ENCODE data around the gene ERCC2. TPM values are rescaled to one million over a fixed set of nuclear protein-coding genes. Genes with fewer than 3 reads are reported as not detected.
"Not testable (repeated sequence)": the region's sequence is repeated elsewhere in the genome, so short reads cannot be mapped to it uniquely, and the experiment has no call there.

The ERCC2 gene
- total RNA-seq, 2 experiments from 2014 or later, result 20.0 to 28.2 TPM

DNA sequence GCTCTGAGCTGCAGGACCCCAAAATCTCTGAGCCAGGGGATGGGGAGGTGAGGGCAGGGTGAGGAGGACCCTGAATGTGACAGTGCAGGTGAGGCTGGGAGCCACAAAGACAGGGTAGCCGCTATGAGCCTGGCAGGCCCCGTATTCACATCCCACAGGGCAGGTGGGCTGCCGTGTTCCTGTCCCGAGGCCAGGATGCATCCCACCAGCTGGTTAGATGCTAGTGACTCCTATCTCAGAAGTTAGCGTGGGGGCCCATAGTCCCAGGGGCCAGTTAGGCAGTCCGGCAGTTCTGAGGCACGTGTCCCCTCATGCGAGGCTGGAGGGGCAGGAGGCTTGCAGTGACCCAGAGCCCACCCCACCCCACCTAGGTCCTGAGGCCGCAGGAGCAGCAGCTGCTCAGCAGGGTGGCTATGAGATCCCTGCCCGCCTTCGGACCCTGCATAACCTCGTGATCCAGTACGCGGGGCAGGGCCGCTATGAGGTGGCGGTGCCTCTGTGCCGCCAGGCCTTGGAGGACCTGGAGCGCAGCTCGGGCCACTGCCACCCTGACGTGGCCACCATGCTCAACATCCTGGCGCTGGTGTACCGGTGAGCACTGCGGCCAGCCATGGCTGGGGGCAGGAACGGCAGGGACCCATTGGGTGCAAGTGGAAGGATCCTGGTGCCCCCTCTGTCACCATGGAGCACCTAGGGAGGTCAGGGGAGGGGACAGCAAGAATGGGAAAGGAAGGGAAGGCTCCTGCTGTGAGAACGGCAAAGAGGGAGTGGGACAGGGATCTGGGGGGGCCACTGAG, 22.6 kb downstream of the ERCC2 start:
- Mint-ChIP-seq H3K27me3 (peaks cover 12% of the 10 kb centered on the region), H3K36me3 (peaks cover 2% of the 10 kb centered on the region), H3K9me3 (no peaks in the 10 kb centered on the region), H3K27ac (no peak overlapping the region), H3K4me1 (no peaks in the 10 kb centered on the region), H3K4me3 (no peak overlapping the region)
- ATAC-seq (ENCODE audit: low read depth) (no peak), DNase-seq (no peak)
- POLR2A ChIA-PET, result interaction anchor here (0.7 kb wide), 1 partner anchor 41 kb away, joined by 5 read pairs; no protein-coding TSS in a partner anchor

DNA sequence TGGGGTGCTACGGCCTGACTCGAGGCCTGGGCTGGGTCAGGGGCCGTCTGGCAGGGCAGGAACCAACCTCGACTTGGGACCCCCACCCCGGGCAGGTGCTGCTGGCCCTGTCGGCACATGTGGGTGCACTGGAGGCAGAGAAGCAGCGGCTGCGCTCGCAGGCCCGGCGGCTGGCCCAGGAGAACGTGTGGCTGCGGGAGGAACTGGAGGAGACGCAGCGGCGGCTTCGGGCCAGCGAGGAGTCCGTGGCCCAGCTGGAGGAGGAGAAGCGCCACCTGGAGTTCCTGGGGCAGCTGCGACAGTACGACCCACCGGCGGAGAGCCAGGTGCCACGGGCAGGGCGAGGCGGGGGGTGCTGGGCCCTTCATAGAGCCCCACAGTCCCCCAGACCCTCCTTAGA, 23.9 kb downstream of the ERCC2 start:
- no peak overlapping the region for H3K27ac Mint-ChIP-seq
- peaks cover 2% of the 10 kb centered on the region for H3K36me3 Mint-ChIP-seq
- peaks cover 12% of the 10 kb centered on the region for H3K27me3 Mint-ChIP-seq
- no peaks in the 10 kb centered on the region for H3K4me1 Mint-ChIP-seq
- POLR2A ChIA-PET, result no interaction called here
- no peak overlapping the region for H3K4me3 Mint-ChIP-seq
- no peak for ATAC-seq (ENCODE audit: low read depth)
- no peaks in the 10 kb centered on the region for H3K9me3 Mint-ChIP-seq
- no peak for DNase-seq

DNA sequence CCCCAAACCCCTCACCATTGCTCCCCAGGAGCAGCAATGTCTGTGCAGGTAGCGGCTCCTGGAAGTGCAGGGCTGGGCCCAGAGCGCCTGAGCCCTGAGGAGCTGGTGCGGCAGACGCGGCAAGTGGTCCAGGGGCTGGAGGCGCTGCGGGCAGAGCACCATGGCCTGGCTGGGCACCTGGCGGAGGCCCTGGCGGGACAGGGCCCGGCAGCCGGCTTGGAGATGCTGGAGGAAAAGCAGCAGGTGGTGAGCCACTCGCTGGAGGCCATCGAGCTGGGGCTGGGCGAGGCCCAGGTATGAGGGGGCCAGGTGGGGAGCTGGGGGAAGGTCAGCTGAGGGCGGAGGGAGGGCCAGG, 24.9 kb downstream of the ERCC2 start:
- H3K36me3 Mint-ChIP-seq, result peaks cover 2% of the 10 kb centered on the region
- H3K4me3 Mint-ChIP-seq, result no peak overlapping the region
- H3K27me3 Mint-ChIP-seq, result peaks cover 12% of the 10 kb centered on the region
- ATAC-seq (ENCODE audit: low read depth) (no peak), DNase-seq (no peak)
- H3K9me3 Mint-ChIP-seq, result no peaks in the 10 kb centered on the region
- POLR2A ChIA-PET, result no interaction called here
- no peak overlapping the region for H3K27ac Mint-ChIP-seq
- H3K4me1 Mint-ChIP-seq, result no peaks in the 10 kb centered on the region

DNA sequence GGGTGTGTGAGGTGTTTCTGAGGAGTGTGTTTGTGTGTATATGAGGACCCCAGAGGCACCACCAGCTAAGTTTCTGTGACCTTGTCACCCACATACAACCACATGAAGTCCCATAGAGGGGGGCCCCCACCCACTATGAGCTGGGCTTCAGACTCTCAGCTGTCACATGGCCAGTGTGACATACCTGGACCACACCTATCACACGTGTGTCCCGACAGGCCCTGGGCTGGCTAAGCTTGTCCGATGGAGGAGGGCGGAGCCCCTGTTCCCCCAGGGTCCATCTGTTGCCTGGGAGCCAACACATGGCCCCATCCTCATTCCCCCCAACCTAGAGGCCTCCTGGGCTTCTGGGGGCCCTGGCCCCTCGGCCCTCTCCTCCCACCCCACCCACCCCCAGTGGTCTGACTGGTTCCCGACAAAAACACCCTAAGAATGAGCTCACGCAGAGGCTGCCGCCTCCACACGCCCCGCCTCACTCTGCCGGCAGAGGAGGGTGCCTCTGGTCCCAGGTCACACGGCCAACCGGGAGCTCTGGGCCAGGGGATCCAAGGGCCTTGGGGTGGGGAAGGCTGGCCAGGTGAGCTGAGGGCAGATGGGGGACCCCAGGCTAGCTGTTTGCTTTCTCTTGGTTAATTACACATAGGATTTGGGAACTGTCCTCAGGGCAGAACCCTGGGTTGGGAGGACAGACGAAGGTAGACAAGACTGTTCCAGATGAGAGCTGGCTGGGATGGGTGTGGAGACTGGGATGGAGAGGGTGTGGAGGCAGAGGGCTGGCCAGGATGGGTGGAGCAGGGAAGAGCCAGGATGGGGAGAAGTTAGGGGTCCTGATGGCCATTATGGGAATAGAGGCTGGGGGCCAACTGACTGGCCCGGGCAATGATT, 25.5 kb downstream of the ERCC2 start:
- peaks cover 16% of the 10 kb centered on the region for H3K27me3 Mint-ChIP-seq
- H3K9me3 Mint-ChIP-seq, result no peaks in the 10 kb centered on the region
- peaks cover 3% of the 10 kb centered on the region for H3K4me1 Mint-ChIP-seq
- H3K36me3 Mint-ChIP-seq, result peaks cover 2% of the 10 kb centered on the region
- DNase-seq (no peak), ATAC-seq (ENCODE audit: low read depth) (no peak)
- H3K4me3 Mint-ChIP-seq, result no peak overlapping the region
- no peak overlapping the region for H3K27ac Mint-ChIP-seq
- POLR2A ChIA-PET, result no interaction called here

DNA sequence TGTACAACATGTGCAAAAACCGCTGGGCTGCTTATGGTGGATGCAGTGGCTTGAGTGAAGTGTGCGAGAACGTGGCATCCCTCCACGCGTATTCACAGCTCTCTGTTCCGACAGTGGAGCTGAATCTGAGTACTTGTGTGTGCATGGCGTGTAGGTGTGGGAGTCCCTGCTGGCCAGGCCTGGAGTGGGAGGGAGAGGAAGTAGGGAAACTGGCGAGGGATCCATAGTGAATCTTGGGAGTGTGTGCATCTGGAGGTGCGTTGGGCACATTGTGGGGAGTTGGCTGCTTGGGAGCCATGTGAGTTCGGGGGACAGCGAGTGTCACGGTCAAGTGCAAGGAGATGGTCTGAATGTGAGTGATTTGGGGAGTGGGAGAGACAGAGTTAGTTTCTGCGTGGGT, 27.5 kb downstream of the ERCC2 start:
- Mint-ChIP-seq H3K9me3 (no peaks in the 10 kb centered on the region), H3K27me3 (peaks cover 18% of the 10 kb centered on the region), H3K27ac (no peak overlapping the region), H3K4me1 (peaks cover 5% of the 10 kb centered on the region), H3K4me3 (no peak overlapping the region), H3K36me3 (no peaks in the 10 kb centered on the region)
- DNase-seq, result no peak
- POLR2A ChIA-PET, result no interaction called here
- ATAC-seq (ENCODE audit: low read depth), result no peak

DNA sequence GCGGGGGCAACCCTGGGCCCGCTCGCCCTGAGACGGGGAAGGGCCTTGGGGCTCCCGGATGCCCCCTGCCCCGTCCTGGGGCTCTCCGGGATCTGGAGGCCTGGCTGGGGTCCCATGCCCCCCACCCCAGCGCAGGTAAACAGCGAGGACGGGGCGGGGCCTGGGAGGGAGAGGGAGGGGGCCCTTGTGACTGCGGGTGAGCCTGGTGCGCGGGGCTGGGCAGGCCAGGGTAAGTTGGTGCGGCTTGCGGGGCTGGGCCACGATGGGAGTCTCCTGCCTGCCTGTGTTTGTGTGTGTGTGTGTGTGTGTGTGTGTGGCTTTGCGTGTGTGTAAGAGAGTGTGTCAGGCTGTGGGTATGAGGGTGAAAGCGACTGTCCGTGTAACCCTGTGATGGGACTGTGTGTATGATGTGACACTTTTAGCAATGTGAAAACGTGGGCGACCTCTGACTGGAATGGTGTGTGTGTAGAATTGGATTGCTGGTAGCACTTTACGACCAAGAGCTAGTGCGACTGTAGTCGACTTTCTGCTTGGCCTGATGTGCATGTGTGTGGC, 29.4 kb downstream of the ERCC2 start:
- Mint-ChIP-seq H3K27me3 (peaks cover 14% of the 10 kb centered on the region), H3K4me1 (peaks cover 5% of the 10 kb centered on the region), H3K27ac (no peak overlapping the region), H3K4me3 (no peak overlapping the region), H3K9me3 (no peaks in the 10 kb centered on the region), H3K36me3 (no peaks in the 10 kb centered on the region)
- no peak for DNase-seq
- POLR2A ChIA-PET, result no interaction called here
- ATAC-seq (ENCODE audit: low read depth), result no peak

DNA sequence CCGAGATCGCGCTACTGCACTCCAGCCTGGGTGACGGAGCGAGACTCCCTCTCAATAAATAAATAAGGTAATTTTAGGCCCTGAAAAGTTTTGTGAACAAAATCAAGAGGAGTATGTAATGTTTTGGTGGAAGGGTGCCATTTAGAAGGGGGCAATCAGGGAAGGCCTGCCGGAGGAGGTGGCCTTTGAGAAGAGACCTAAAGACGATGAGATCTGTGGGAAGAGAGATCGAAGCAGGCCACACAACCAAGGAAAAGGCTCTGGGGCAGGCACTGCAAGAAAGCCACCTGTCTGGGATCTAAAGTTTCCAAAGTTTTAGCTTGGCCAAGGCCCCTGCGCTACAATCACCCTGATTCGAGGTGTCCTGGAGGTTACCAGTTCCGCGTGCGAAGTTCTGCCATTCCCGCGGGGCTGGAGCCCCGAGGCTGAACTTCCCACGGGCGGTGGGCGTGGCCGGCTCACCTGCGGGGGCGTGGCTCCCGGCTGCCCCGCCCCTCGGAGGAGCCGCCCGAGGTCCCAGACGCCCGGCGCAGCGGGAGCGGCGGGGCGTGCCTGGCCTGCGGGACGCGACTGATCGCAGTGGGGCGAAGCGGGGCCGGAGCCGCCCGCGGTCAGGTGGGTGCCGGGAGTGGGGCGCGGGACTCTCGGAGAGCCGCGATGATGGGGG, 30.0 kb downstream of the ERCC2 start, which contains the start of gene KLC3:
Gene KLC3, plus strand, starts transcription at position 519 of the 667 bp plus-strand sequence. CDS start 4,792 bp downstream, outside the sequence.
- Mint-ChIP-seq H3K4me3 (peak within 1 kb of the TSS; percentile 70), H3K9me3 (no peaks in the 10 kb centered on the region), H3K36me3 (no peaks in the 10 kb centered on the region), H3K27me3 (peaks cover 12% of the 10 kb centered on the region), H3K27ac (no peak within 1 kb of the TSS), H3K4me1 (peaks cover 5% of the 10 kb centered on the region)
- POLR2A ChIA-PET, result no interaction called here
- DNase-seq, result peak; percentile 75
- peak; percentile 44 for ATAC-seq (ENCODE audit: low read depth)

DNA sequence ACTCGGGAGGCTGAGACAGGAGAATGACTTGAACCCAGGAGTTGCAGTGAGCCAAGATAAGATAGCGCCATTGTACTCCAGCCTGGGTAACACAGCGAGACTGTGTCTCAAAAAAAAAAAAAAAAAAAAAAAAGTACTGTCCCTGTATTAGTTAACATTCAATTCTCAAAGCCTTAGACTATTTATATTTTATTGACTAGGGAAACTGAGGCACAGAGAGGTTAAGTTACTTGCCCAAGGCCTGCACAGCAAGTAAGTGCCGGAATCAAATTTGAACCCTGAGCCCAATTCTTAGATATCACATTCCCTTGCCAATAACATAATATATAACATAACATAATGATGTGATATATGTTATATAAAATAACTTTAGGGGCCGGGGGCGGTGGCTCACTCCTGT, 30.7 kb downstream of the ERCC2 start:
- Mint-ChIP-seq H3K27ac (no peak overlapping the region), H3K36me3 (no peaks in the 10 kb centered on the region), H3K27me3 (peaks cover 9% of the 10 kb centered on the region), H3K9me3 (no peaks in the 10 kb centered on the region), H3K4me1 (peaks cover 5% of the 10 kb centered on the region), H3K4me3 (no peak overlapping the region)
- ATAC-seq (ENCODE audit: low read depth) (no peak), DNase-seq (no peak)
- POLR2A ChIA-PET, result interaction anchor here (0.6 kb wide), 1 partner anchor 402 kb away, joined by 5 read pairs; no protein-coding TSS in a partner anchor

DNA sequence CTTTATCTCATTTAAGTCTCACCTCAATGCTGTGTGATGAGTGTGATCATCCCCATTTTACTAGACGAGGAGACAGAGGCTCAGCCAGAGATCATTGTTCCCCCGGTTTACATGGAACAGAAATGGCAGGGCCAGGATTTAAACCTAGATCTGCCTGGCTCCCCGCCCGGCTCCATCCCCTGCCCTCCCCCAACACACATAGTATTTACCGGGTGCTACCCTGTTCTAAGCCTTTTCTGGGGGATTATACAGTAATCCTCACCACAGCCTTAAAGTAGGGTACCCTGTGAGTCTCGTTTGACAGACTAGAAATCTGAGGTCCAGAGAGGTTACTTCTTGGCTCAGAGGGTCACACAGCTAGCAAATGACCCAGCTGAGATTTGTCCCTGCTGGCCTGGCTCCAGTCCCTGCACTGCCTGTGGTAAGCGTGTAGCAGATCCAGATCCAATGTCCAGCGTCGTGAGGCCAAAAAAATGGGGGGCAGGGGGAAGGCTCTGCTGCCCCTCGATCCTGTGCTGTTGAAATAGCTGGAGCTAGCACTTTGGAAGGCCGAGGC, 33.6 kb downstream of the ERCC2 start:
- Mint-ChIP-seq H3K9me3 (no peaks in the 10 kb centered on the region), H3K36me3 (no peaks in the 10 kb centered on the region), H3K27me3 (peaks cover 7% of the 10 kb centered on the region), H3K27ac (no peak overlapping the region), H3K4me3 (no peak overlapping the region), H3K4me1 (peaks cover 6% of the 10 kb centered on the region)
- POLR2A ChIA-PET, result no interaction called here
- DNase-seq (no peak), ATAC-seq (ENCODE audit: low read depth) (no peak)

DNA sequence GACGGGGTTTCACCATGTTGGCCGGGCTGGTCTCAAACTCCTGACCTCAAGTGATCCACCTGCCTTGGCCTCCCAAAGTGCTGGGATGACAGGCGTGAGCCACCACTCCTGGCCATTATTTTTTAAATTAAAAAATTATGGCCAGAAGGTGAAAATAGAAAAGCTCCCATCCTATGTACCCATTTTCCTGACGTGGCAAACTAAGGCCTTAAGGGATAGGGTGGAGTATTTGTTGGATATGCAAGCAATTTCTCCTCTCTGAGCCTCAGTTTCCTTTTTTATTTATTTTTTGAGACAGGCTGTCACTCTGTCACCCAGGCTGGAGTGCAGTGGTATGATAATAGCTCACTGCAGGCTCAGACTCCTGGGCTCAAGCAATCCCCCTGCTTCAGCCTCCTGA, 35.5 kb downstream of the ERCC2 start:
- DNase-seq; POLR2A ChIA-PET; ATAC-seq (ENCODE audit: low read depth); H3K4me1 Mint-ChIP-seq; H3K9me3 Mint-ChIP-seq; H3K27ac Mint-ChIP-seq; H3K4me3 Mint-ChIP-seq; H3K36me3 Mint-ChIP-seq; H3K27me3 Mint-ChIP-seq: not testable (repeated sequence)

DNA sequence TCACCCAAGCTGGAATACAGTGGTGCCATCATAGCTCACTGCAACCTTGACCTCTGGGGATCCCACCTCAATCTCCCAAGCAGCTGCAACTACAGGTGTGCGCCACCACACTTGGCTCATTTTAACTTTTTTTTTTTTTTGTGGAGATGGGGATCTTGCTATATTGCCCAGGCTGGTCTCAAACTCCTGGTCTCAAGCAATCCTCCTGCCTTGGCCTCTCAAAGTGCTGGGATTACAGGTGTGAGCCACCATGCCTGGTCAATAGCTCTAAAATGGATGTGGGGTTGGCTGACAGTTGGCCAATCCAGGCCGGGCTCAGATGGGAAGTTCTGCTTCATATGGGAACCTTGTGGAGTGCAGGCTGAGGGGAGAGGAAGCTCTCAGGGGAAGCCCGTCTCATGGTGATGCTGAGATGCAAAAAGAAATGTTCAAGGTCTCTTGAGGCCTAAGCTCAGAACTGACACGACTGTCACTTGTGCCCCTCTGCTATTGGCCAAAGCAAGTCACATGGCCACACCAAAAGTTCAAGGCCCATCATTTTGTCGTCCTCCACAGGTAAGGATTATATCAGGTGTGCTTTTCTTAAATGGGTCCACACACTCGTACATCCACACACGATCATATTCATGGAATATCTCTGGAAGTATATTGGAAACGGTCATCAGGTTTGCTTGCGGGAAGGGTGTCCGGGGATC, 36.6 kb downstream of the ERCC2 start:
- no peaks in the 10 kb centered on the region for H3K36me3 Mint-ChIP-seq
- H3K4me3 Mint-ChIP-seq, result no peak overlapping the region
- H3K27ac Mint-ChIP-seq, result no peak overlapping the region
- POLR2A ChIA-PET, result interaction anchor here (0.7 kb wide), 1 partner anchor 152 kb away, joined by 3 read pairs; no protein-coding TSS in a partner anchor
- peaks cover 3% of the 10 kb centered on the region for H3K4me1 Mint-ChIP-seq
- DNase-seq, result no peak
- no peak for ATAC-seq (ENCODE audit: low read depth)
- H3K9me3 Mint-ChIP-seq, result no peaks in the 10 kb centered on the region
- H3K27me3 Mint-ChIP-seq, result no peaks in the 10 kb centered on the region

DNA sequence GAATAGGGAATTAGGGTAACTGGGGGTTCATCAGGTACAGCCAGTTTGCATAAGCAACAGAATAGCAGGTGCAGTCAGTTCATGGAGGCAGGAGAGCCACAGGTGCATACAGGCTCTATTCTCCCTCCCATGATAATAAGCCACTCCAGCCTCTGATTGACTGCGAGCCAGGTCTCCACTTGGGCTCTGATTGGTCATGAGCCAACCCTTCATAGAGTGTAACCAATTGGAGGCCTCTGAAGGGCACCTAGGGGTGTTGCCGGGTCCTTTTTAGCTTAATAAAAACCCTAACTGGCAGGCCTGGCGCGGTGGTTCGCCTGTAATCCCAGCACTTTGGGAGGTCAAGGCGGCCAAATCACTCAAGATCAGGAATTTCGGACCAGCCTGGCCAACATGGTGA, 39.0 kb downstream of the ERCC2 start:
- Mint-ChIP-seq H3K27me3 (peaks cover 9% of the 10 kb centered on the region), H3K4me3 (no peak overlapping the region), H3K4me1 (peaks cover 3% of the 10 kb centered on the region), H3K9me3 (no peaks in the 10 kb centered on the region), H3K36me3 (no peaks in the 10 kb centered on the region), H3K27ac (no peak overlapping the region)
- no peak for ATAC-seq (ENCODE audit: low read depth)
- POLR2A ChIA-PET, result no interaction called here
- DNase-seq, result no peak

Data from activated naive CD8-positive, alpha-beta T cell treated with anti-CD3 and anti-CD28 coated beads, Interleukin-2, amount 10 ng/mL, durations not matched to agents 7 days and 5 days (primary cell).